ENCODE measurements around the gene SEC11A.
"Not testable (repeated sequence)": the region's sequence is repeated elsewhere in the genome, so short reads cannot be mapped to it uniquely, and the experiment has no call there.

Gene SEC11A

DNA sequence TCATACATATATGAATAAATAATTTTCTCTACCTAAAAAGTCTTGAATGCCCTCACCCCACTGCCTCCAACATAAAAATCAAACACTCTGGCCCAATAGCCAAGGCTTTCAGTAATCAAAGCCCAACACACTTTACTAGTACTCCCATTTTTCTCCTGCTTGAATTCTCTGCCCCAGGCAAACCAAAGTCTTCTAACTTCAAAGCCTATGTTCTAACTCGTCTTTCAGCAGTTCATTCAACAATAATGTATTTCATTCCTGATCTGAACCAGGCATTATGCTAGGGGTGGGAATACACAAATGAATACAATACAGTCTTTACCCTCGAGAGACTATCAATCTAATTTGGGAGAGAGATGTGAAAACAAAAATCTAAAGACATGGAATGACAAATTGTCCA, 21.1 kb upstream of the SEC11A start:
- no peak for DNase-seq (ENCODE audit: low read depth in 2 of 2)

GRCh38 chr15:84736375-84736774, 20.4 kb upstream of the SEC11A start:
- DNase-seq (ENCODE audit: low read depth in 2 of 2), result peak; percentile 59 to 60

DNA sequence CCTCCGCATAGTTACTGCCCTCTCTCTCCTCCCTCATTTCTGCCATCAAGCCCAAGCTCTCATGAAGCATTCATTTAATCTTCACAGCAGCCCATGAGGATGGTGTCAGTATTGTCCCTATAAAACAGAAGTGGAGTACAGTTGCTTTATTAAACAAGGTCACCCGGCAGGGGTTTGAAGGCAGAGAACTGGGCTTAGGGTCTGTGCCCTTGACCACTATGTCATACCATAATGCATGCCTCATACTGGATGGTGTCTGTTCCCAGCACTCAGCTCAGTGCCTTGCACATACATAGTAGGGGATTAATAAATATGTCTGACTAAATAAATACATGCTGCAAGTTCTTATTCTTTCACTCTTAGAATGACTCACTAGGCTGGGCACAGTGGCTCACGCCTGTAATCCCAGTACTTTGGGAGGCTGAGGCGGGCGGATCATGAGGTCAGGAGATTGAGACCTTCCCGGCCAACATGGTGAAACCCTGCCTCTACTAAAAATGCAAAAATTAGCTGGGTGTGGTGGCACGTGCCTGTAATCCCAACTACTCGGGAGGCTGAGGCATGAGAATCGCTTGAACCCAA, 19.6 kb upstream of the SEC11A start:
- peak in 1 of 2 donors; percentile 52 for DNase-seq (ENCODE audit: low read depth in 2 of 2)

DNA sequence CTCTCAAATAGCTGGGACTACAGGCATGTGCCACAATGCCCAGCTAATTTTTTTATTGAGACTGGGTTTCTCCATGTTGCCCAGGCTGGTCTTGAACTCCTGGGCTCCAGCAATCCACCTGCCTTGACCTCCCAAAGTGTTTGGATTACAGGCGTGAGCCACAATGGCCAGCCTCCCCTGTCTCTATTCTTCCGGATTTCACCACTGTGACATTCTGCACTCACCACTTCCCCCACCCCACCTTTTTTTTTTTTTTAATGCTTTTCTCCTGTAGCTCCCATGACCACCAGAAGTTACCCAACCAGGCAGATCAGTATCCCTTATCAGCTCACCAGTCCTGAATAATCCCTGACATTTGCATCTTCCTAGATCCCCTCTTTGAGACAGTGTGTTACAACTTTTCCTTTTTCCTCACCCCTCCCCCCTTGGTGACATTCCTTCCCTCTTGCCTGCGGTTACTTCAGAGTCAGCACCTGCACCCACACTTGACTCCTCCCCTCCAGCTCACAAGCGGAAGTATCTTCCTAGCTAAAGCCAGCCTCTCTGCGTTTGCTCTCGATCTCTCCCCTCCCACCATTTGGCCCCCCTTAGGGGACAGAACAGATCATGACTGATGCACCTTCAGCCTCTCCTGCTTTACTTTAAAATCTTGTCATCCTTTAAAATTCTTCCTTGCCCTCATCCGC, 19.0 kb upstream of the SEC11A start:
- DNase-seq (ENCODE audit: low read depth in 2 of 2), result peak; percentile 53 to 67

DNA sequence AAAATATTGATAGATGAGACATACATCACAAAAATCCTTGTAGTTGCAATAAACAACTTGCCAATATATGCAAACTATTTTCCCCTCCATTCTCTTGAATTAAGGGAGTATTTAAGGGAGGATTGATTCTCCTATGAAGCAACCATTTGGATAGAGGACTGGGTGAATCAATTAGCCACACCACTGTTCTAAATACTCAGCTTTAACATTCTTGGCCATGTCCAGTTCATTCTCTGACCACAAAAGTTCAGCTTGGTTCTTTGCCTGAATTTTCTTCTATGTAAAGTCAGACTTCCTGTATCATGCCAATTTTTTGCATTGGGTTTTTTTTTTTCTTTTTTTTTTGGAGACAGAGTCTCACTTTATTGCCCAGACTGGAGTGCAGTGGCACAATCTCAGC, 15.8 kb upstream of the SEC11A start:
- DNase-seq (ENCODE audit: low read depth in 2 of 2), result no peak

- no peak for DNase-seq (ENCODE audit: low read depth in 2 of 2)
Measured at GRCh38 chr15:84727429-84727828, 11.5 kb upstream of the SEC11A start.

GRCh38 chr15:84725001-84725491, 9.1 kb upstream of the SEC11A start:
- DNase-seq (ENCODE audit: low read depth in 2 of 2), result no peak

DNA sequence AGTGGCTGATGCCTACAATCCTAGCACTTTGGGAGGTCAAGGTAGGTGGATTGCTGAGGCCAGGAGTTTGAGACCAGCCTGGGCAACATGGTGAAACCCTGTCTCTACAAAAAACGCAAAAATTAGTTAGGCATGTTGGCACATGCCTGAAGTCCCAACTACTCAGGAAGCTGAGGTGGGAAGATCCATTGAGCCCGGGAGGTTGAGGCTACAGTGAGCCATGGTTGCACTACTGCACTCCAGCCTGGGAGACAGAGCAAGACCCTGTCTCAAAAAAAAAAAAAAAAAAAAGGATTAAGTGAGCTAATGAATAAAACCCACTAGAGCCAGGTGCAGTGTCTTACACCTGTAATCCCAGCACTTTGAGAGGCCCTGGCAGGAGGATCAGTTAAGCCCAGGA, 6.7 kb upstream of the SEC11A start:
- DNase-seq (ENCODE audit: low read depth in 2 of 2), result no peak

- DNase-seq (ENCODE audit: low read depth in 2 of 2), result no peak
Measured at GRCh38 chr15:84721371-84721770, 5.4 kb upstream of the SEC11A start.

DNA sequence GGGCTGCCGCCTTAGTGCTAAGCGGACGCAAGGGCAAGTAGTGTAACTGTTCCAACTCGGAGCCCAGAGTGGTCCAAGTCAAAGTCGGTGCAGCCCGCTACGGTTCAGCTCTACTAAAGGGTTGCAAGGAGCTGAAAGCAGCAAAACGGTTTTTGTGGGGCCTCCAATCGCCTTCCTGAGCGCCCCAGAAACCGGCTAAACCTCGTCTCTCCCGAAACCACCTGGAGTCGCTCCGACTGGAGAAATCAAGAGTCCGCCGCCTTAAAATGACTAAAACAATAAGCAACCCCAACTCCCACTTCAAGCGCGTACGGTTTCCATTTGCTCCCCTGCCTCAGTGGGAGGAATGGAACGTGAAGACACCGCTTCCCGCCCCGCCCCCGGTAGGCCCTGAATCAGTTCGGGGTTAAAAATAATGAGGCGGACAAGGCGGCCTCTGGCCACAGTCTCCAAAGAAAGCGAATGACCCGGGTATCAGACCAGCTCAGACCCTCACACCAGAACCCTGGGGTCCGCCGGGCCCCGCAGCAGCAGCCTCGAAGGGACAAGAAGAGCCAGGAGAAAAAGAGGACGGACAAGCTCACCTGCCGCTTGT, 401 bp downstream of the SEC11A start:
- DNase-seq (ENCODE audit: low read depth in 2 of 2), result peak in 1 of 2 donors; percentile 44

- DNase-seq (ENCODE audit: low read depth in 2 of 2), result no peak
Measured at GRCh38 chr15:84714821-84715220, 1.1 kb downstream of the SEC11A start.

DNA sequence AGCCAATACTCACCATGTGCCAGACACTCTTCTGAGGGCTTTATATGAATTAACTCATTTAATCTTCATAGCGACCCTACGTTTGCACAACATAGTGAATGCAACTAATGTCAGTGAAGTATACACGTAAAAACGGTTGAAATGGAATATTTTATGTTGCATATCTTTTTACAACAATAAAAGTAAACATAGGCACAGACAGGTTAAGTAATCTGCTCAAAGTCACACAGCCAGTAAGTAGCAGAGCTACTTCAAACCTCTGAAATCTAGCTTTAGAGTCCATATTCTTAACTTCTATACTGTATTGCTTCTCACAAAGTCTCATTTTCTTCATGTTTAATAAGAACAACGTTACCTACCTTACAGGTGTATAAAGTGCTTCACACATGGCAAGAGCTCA, 1.6 kb downstream of the SEC11A start:
- DNase-seq (ENCODE audit: low read depth in 2 of 2), result no peak

DNA sequence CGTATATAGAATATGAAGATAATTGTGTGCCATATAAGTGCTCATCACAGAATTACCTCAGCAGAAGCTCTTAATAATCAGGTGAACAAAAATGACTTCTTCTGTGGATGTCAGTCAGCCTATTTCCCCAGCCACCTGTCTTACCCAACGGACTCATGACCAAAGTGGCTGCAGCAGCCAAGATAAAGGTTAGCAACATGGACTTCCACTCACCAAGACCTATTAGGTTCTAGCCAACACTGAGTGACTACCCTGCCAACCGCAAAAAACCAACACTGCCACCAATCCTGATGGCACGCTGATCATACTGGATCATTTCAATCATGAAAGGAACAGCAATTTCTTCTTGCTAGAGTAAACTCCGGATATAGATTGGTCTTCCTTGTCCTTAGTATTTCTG, 12.1 kb downstream of the SEC11A start:
- DNase-seq (ENCODE audit: low read depth in 2 of 2), result no peak

- no peak for DNase-seq (ENCODE audit: low read depth in 2 of 2)
Measured at GRCh38 chr15:84702961-84703482, 12.9 kb downstream of the SEC11A start.

GRCh38 chr15:84699538-84700191, 16.3 kb downstream of the SEC11A start:
- no peak for DNase-seq (ENCODE audit: low read depth in 2 of 2)

DNA sequence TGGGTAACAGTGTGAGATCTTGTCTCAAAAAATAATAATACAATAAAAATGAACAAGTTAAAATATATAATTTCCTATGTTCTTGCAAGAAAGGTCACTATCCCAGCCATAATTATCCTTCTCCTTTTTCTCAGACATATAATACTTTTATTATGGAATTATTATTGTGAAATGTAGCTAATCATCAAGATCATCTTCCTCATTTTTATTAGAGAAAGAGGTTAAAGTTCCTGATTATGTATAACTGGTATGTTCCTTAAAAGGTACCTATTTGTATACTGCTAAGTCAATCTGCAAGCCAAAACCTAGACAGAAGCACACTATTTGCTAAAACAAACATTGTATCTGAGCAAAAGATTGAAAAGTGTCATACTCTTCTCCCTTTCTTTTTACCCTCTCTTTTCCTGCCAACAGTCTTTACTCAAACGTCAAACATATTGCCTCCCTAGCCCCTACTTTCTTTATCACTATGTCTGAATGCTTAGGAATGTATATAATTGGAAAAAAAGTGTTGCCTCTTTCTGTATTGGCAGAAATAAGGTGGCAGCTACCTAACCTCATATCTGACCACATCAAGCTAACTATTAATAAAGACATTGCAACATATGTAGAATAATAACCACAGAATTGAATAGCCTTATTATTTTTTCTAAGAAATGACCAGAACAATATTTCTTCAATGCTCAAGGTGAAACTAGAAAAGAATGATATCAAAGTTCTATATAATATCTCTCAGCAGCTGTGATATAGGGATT, 18.5 kb downstream of the SEC11A start:
- no peak for DNase-seq (ENCODE audit: low read depth in 2 of 2)

- DNase-seq (ENCODE audit: low read depth in 2 of 2), result no peak
Measured at GRCh38 chr15:84696757-84697156, 19.2 kb downstream of the SEC11A start.

DNA sequence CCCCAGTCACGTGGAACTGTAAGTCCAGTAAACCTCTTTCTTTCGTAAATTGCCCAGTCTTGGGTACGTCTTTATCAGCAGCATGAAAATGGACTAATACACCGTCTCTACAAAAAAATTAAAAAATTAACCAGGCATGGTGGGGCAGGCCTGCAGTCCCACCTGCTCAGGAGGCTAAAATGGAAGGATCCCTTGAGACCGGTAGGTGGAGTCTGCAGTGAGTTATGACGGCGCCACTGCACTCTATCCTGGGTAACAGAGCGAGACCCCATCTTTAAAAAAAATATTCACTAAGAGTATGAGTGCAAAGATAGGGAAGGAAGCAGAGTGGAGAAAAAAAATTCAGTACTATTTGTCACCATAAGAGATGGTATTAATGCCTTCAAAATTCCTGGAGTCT, 25.6 kb downstream of the SEC11A start:
- no peak for DNase-seq (ENCODE audit: low read depth in 2 of 2)

- no peak for DNase-seq (ENCODE audit: low read depth in 2 of 2)
Measured at GRCh38 chr15:84689858-84690257, 26.1 kb downstream of the SEC11A start.

- not testable (repeated sequence) for DNase-seq (ENCODE audit: low read depth in 2 of 2)
Measured at GRCh38 chr15:84686446-84686845, 29.5 kb downstream of the SEC11A start.

- DNase-seq (ENCODE audit: low read depth in 2 of 2), result no peak
Measured at GRCh38 chr15:84685304-84685703, 30.6 kb downstream of the SEC11A start.

GRCh38 chr15:84684092-84684491, 31.8 kb downstream of the SEC11A start:
- DNase-seq (ENCODE audit: low read depth in 2 of 2), result no peak

Measured in stimulated activated CD8-positive, alpha-beta memory T cell treated with anti-CD3 and anti-CD28 coated beads, Interleukin-15, amount 100 ng/mL, for 48 hours (primary cell).